ENCODE data around the gene ANKS1B. TPM values are rescaled to one million over a fixed set of nuclear protein-coding genes. Genes with fewer than 3 reads are reported as not detected.

The ANKS1B gene
- total RNA-seq, 1 donor from 2014 or later: 2.3 TPM

DNA sequence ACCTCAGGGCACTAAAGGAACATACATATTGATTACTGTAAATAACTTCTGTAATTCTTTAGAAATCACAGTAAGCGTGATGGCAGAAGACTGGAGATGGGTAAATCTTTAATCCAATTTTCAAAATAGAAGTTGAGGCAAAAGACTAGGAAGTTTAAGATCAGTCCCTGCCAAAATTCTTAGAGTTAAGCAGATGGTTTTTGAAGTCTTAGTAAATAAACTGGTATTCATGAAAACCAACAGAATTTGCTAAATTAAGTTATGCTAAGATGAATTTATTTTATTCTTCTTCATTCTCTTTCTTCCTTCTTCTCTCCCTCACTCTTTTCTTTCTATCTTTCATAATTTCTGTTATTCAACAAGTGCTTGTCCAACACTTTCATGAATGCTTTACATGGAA, 435.5 kb downstream of the ANKS1B start:
- no peak for DNase-seq (ENCODE audit: low spot score)
- peaks cover 5% of the 10 kb centered on the region for H3K27me3 Mint-ChIP-seq (ENCODE audit: low read depth)
- no peaks in the 10 kb centered on the region for H3K4me1 Mint-ChIP-seq (ENCODE audit: low read depth)
- no peak overlapping the region for H3K27ac Mint-ChIP-seq (ENCODE audit: unreplicated experiment)
- TF ChIP-seq, protein P1, sequence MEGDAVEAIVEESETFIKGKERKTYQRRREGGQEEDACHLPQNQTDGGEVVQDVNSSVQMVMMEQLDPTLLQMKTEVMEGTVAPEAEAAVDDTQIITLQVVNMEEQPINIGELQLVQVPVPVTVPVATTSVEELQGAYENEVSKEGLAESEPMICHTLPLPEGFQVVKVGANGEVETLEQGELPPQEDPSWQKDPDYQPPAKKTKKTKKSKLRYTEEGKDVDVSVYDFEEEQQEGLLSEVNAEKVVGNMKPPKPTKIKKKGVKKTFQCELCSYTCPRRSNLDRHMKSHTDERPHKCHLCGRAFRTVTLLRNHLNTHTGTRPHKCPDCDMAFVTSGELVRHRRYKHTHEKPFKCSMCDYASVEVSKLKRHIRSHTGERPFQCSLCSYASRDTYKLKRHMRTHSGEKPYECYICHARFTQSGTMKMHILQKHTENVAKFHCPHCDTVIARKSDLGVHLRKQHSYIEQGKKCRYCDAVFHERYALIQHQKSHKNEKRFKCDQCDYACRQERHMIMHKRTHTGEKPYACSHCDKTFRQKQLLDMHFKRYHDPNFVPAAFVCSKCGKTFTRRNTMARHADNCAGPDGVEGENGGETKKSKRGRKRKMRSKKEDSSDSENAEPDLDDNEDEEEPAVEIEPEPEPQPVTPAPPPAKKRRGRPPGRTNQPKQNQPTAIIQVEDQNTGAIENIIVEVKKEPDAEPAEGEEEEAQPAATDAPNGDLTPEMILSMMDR (IDR thresholded peaks at IDR 0.05): no peak
- no peaks in the 10 kb centered on the region for H3K36me3 Mint-ChIP-seq (ENCODE audit: low read depth)
- no peaks in the 10 kb centered on the region for H3K9me3 Mint-ChIP-seq (ENCODE audit: low read depth)
- no peak overlapping the region for H3K4me3 Mint-ChIP-seq (ENCODE audit: unreplicated experiment)

DNA sequence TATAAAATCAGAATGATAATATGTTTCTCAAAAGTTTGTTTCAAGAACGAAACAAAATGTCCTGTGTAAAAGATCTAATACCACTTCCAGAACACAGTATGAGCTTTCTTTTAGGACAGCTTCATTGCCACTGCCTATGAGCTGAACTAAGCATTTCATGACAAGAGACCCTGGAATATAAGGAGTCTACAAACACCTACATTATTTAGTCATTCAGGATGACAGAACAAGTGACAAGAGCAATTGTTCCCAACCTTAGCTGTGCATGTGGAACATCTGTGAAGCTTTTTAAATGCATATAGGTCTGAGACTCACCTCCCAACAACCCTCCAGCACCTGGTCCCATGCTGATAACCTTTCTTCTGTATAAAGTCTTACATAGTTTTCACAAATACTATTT, 440.3 kb downstream of the ANKS1B start:
- no peak for DNase-seq (ENCODE audit: low spot score)
- peaks cover 4% of the 10 kb centered on the region for H3K9me3 Mint-ChIP-seq (ENCODE audit: low read depth)
- H3K36me3 Mint-ChIP-seq (ENCODE audit: low read depth): no peaks in the 10 kb centered on the region
- H3K27ac Mint-ChIP-seq (ENCODE audit: unreplicated experiment): no peak overlapping the region
- H3K4me3 Mint-ChIP-seq (ENCODE audit: unreplicated experiment): no peak overlapping the region
- no peaks in the 10 kb centered on the region for H3K4me1 Mint-ChIP-seq (ENCODE audit: low read depth)
- TF ChIP-seq, protein P1 (IDR thresholded peaks at IDR 0.05): no peak
- peaks cover 5% of the 10 kb centered on the region for H3K27me3 Mint-ChIP-seq (ENCODE audit: low read depth)

DNA sequence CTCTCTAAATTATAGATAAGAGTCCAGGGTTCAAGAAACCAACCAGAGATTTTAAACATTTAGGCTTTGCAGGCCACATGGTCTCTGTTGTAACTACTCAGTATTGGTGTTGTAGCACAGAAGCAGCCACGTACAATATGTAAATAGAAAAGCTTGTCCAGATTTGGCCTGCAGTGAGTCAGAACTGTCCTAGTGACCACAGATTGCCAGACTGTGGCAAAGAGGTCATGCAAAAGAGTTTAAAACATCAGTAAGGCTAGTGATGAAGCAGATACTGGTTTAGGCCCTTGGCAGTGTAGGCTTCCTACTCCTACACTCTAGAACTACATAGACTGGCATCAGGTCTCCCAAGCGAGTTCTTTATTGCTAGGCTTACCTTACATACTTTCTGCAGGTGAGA, 454.8 kb downstream of the ANKS1B start:
- TF ChIP-seq, protein P1 (IDR thresholded peaks at IDR 0.05): no peak
- no peaks in the 10 kb centered on the region for H3K36me3 Mint-ChIP-seq (ENCODE audit: low read depth)

DNA sequence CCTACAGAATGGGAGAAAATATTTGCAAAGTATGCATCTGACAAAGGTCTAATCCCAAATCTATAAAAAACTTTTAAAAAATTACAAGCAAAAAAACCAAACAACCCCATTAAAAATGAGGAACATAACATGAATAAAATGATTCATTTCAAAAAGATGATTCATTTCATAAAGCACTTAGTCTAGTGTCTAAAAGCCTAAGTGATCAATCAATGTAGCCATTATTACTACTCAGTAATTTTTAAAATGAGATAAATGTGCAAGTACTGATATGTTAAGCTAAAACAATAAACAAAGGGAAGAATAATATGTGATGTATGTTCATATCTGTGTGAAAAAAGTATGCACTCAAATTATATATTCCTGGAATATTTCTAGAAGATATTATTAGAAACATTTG, 456.3 kb downstream of the ANKS1B start:
- TF ChIP-seq, protein P1 (IDR thresholded peaks at IDR 0.05): no peak
- H3K27ac Mint-ChIP-seq (ENCODE audit: unreplicated experiment): no peak overlapping the region
- no peaks in the 10 kb centered on the region for H3K9me3 Mint-ChIP-seq (ENCODE audit: low read depth)
- peaks cover 2% of the 10 kb centered on the region for H3K27me3 Mint-ChIP-seq (ENCODE audit: low read depth)
- no peak overlapping the region for H3K4me3 Mint-ChIP-seq (ENCODE audit: unreplicated experiment)
- H3K36me3 Mint-ChIP-seq (ENCODE audit: low read depth): no peaks in the 10 kb centered on the region
- DNase-seq (ENCODE audit: low spot score): no peak
- H3K4me1 Mint-ChIP-seq (ENCODE audit: low read depth): no peaks in the 10 kb centered on the region

More for the DNA sequence above, 454.8 kb downstream of the ANKS1B start:
- no peak for DNase-seq (ENCODE audit: low spot score)
- Mint-ChIP-seq H3K27me3 (ENCODE audit: low read depth) (peaks cover 2% of the 10 kb centered on the region), H3K9me3 (ENCODE audit: low read depth) (no peaks in the 10 kb centered on the region), H3K4me1 (ENCODE audit: low read depth) (no peaks in the 10 kb centered on the region), H3K27ac (ENCODE audit: unreplicated experiment) (no peak overlapping the region), H3K4me3 (ENCODE audit: unreplicated experiment) (no peak overlapping the region)

DNA sequence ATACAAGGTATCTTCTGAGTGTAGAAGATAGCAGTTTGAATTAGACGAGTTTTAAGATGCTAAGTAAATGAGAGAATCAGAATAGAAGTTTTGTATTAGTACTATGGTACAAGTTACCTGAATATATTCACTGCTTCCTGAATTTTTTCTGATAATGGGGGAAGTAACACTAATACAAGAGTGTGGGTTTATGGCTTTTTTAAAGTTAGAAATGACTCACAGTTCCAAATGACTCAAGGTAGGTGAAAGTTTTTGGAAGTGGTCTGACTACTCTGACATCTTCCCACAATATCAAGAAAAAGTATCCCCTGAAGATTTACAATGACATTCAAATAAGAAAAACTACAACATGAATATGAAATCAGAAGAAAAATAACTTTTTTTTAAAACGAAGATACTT, 460.9 kb downstream of the ANKS1B start:
- DNase-seq (ENCODE audit: low spot score): no peak
- H3K27ac Mint-ChIP-seq (ENCODE audit: unreplicated experiment): no peak overlapping the region

More for the DNA sequence above, 460.9 kb downstream of the ANKS1B start:
- Mint-ChIP-seq H3K4me3 (ENCODE audit: unreplicated experiment) (no peak overlapping the region), H3K9me3 (ENCODE audit: low read depth) (peaks cover under 1% of the 10 kb centered on the region), H3K27me3 (ENCODE audit: low read depth) (peaks cover 2% of the 10 kb centered on the region), H3K4me1 (ENCODE audit: low read depth) (no peaks in the 10 kb centered on the region), H3K36me3 (ENCODE audit: low read depth) (no peaks in the 10 kb centered on the region)
- TF ChIP-seq, protein P1 (IDR thresholded peaks at IDR 0.05): no peak
